ENCODE results near the gene MS4A6A.
A peak's percentile ranks its signal among the peaks of the same experiment; 100 is the strongest.

MS4A6A gene, protein sequence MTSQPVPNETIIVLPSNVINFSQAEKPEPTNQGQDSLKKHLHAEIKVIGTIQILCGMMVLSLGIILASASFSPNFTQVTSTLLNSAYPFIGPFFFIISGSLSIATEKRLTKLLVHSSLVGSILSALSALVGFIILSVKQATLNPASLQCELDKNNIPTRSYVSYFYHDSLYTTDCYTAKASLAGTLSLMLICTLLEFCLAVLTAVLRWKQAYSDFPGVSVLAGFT

DNA sequence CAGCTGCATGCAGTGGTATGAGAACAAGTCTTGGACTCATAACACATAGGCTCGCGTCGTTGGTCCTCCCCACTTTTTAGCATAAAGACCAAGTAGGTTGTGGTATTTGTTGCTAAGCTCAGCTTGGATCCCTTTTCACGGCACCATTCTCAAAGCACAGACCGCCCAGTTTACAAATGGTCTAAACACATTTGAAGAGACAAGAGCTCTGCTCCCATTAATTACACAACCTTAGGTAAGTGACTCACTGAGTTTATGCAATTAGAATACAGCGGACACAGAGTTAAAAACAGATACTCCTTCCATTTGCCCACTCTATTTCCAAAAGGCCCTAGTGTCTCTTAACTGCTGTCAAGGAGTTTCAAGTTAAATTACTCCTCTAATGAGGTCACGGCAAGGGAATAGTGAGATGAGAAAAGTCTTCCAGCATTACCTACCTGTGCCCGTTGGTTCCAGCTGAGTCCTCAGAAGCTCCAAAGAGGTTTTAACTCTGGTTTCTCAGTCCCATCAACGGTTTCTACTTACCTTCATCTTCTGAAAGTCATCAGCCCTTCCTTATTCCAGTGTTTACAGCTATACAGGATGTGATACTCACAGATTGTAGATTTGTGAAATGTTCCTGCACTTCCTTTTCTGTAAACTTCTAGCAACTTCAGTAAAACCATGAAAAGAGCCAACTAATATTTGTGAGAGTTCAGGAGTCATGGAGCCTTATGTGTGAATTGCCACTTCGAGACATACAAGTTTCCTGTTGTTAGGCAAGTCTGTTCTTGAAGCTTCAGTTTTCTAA, at the start of gene MS4A6A:
TSS of gene MS4A6A (minus strand) at position 543 of the 790 bp plus-strand sequence. CDS start 1,356 bp downstream, outside the sequence.
- H3K9ac ChIP-seq (ENCODE audit: low read length in 2 of 2), result no peak within 1 kb of the TSS
- no peaks in the 10 kb centered on the region for H3K36me3 ChIP-seq (ENCODE audit: control insufficient read depth in 2 of 2, insufficient read depth in 2 of 2, low read length in 2 of 2)
- H3K4me3 ChIP-seq (ENCODE audit: low read length in 2 of 2), result peak within 1 kb of the TSS in 1 of 2 donors; percentile 31
- H3K27me3 ChIP-seq (ENCODE audit: control insufficient read depth in 1 of 2, insufficient read depth in 2 of 2, low read length in 2 of 2), result no peaks in the 10 kb centered on the region
- no peaks in the 10 kb centered on the region for H3K9me3 ChIP-seq (ENCODE audit: control insufficient read depth in 2 of 2, low read length in 2 of 2)
- H3K27ac ChIP-seq (ENCODE audit: low read length), result no peak within 1 kb of the TSS
- no peaks in the 10 kb centered on the region for H3K4me1 ChIP-seq (ENCODE audit: control insufficient read depth, insufficient read depth, low read length)

DNA sequence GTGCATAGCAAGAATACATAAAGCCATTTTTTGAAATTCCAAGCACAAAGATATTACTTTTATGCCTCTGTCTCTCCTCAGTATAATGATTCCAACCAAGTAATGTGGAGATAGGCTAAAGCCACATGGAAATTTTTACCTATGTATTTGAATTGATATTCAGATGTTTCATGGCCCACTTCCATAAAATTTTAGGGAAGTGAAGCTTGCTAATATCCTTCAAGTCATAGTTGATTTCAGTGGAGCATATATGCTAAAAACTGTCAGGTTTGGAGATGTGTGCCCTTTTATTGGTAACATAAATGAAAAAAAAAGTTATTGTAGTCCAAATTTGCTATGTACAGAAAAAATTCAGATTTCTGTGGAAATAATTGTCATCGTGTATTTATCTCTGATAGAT, 47.8 kb upstream of the MS4A6A start:
- H3K9ac ChIP-seq (ENCODE audit: low read length in 2 of 2), result no peak overlapping the region
- no peaks in the 10 kb centered on the region for H3K9me3 ChIP-seq (ENCODE audit: control insufficient read depth in 2 of 2, low read length in 2 of 2)
- no peaks in the 10 kb centered on the region for H3K36me3 ChIP-seq (ENCODE audit: control insufficient read depth in 2 of 2, insufficient read depth in 2 of 2, low read length in 2 of 2)
- H3K27me3 ChIP-seq (ENCODE audit: control insufficient read depth in 1 of 2, insufficient read depth in 2 of 2, low read length in 2 of 2), result no peaks in the 10 kb centered on the region
- H3K4me3 ChIP-seq (ENCODE audit: low read length in 2 of 2), result no peak overlapping the region
- no peaks in the 10 kb centered on the region for H3K4me1 ChIP-seq (ENCODE audit: control insufficient read depth, insufficient read depth, low read length)
- H3K27ac ChIP-seq (ENCODE audit: low read length), result no peak overlapping the region

DNA sequence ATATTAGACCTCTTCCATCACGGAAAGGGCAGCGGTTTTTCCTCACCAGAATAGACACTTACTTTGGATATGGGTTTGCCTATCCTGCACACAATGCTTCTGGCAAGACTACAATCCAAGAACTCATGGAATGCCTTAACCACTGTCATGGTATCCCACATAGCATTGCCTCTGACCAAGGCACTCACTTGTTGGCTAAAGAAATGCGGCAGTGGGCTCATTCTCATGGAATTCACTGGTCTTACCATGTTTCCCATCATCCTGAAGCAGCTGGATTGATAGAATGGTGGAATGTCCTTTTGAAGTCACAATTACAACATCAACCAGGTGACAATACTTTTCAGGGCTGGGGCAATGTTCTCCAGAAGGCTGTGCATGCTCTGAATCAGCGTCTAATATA, 39.3 kb upstream of the MS4A6A start:
- no peaks in the 10 kb centered on the region for H3K27me3 ChIP-seq (ENCODE audit: control insufficient read depth in 1 of 2, insufficient read depth in 2 of 2, low read length in 2 of 2)

DNA sequence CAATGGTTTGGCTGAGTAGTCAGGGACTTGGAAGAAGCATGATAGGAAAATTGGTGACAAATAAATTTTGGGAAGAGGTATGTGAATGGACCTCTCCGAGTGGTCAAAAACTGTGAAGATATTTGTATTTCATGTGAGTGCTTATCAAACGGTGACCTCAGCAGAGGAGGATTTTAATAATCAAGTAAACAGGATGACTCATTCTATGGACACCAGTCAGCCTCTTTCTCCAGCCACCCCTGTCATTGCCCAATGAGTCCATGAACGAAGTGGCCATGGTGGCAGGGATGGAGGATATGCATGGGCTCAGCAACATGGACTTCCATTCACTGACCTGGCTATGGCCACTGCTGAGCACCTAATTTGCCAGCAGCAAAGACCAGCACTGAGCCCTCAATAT, 38.8 kb upstream of the MS4A6A start:
- H3K9me3 ChIP-seq (ENCODE audit: control insufficient read depth in 2 of 2, low read length in 2 of 2), result no peaks in the 10 kb centered on the region
- H3K36me3 ChIP-seq (ENCODE audit: control insufficient read depth in 2 of 2, insufficient read depth in 2 of 2, low read length in 2 of 2), result no peaks in the 10 kb centered on the region
- no peak overlapping the region for H3K9ac ChIP-seq (ENCODE audit: low read length in 2 of 2)
- no peaks in the 10 kb centered on the region for H3K27me3 ChIP-seq (ENCODE audit: control insufficient read depth in 1 of 2, insufficient read depth in 2 of 2, low read length in 2 of 2)
- no peaks in the 10 kb centered on the region for H3K4me1 ChIP-seq (ENCODE audit: control insufficient read depth, insufficient read depth, low read length)
- no peak overlapping the region for H3K4me3 ChIP-seq (ENCODE audit: low read length in 2 of 2)
- no peak overlapping the region for H3K27ac ChIP-seq (ENCODE audit: low read length)

More for the DNA sequence above, 39.3 kb upstream of the MS4A6A start:
- Histone ChIP-seq H3K9me3 (ENCODE audit: control insufficient read depth in 2 of 2, low read length in 2 of 2) (no peaks in the 10 kb centered on the region), H3K27ac (ENCODE audit: low read length) (no peak overlapping the region), H3K9ac (ENCODE audit: low read length in 2 of 2) (no peak overlapping the region), H3K36me3 (ENCODE audit: control insufficient read depth in 2 of 2, insufficient read depth in 2 of 2, low read length in 2 of 2) (no peaks in the 10 kb centered on the region), H3K4me1 (ENCODE audit: control insufficient read depth, insufficient read depth, low read length) (no peaks in the 10 kb centered on the region), H3K4me3 (ENCODE audit: low read length in 2 of 2) (no peak overlapping the region)

DNA sequence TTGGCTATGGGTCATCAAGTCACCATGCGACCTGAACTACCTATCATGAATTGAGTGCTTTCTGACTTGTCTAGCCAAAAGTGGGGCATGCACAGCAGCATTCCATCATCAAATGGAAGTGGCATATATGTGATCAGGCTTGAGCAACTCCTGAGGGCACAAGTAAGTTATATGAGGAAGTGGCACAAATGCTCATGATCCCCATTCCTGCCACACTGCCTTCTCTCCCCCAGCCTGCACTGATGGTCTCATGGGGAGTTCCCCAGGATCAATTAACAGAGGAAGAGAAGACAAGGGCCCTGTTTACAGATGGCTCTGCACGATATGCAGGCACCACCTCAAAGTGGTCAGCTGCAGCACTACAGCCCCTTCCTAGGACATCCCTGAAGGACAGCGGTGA, 38.3 kb upstream of the MS4A6A start:
- H3K4me1 ChIP-seq (ENCODE audit: control insufficient read depth, insufficient read depth, low read length), result no peaks in the 10 kb centered on the region
- H3K4me3 ChIP-seq (ENCODE audit: low read length in 2 of 2), result no peak overlapping the region

DNA sequence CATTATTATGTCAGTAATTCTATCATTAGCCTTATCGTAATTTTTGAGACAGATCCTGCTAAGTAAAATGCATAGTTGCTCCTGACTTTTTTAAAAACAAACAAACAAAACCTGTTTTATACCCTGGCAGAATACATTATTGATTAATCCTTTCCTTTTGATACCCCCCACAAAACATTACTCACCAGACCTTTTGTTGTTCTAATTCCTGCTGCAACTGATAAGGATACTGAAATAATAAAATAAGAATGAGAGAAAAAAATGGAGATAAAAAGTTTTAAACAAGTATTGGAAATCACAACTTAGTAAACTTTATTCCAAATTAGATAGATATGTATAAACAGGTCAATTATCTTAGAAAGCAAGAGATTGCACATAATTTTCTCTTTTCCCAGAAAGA, 31.5 kb upstream of the MS4A6A start:
- Histone ChIP-seq H3K4me3 (ENCODE audit: low read length in 2 of 2) (no peak overlapping the region), H3K27ac (ENCODE audit: low read length) (no peak overlapping the region), H3K27me3 (ENCODE audit: control insufficient read depth in 1 of 2, insufficient read depth in 2 of 2, low read length in 2 of 2) (no peaks in the 10 kb centered on the region), H3K9me3 (ENCODE audit: control insufficient read depth in 2 of 2, low read length in 2 of 2) (no peaks in the 10 kb centered on the region), H3K4me1 (ENCODE audit: control insufficient read depth, insufficient read depth, low read length) (no peaks in the 10 kb centered on the region), H3K9ac (ENCODE audit: low read length in 2 of 2) (no peak overlapping the region), H3K36me3 (ENCODE audit: control insufficient read depth in 2 of 2, insufficient read depth in 2 of 2, low read length in 2 of 2) (no peaks in the 10 kb centered on the region)

More for the DNA sequence above, 38.3 kb upstream of the MS4A6A start:
- H3K27me3 ChIP-seq (ENCODE audit: control insufficient read depth in 1 of 2, insufficient read depth in 2 of 2, low read length in 2 of 2), result no peaks in the 10 kb centered on the region
- no peaks in the 10 kb centered on the region for H3K36me3 ChIP-seq (ENCODE audit: control insufficient read depth in 2 of 2, insufficient read depth in 2 of 2, low read length in 2 of 2)
- H3K9me3 ChIP-seq (ENCODE audit: control insufficient read depth in 2 of 2, low read length in 2 of 2), result no peaks in the 10 kb centered on the region
- H3K9ac ChIP-seq (ENCODE audit: low read length in 2 of 2), result no peak overlapping the region
- no peak overlapping the region for H3K27ac ChIP-seq (ENCODE audit: low read length)

DNA sequence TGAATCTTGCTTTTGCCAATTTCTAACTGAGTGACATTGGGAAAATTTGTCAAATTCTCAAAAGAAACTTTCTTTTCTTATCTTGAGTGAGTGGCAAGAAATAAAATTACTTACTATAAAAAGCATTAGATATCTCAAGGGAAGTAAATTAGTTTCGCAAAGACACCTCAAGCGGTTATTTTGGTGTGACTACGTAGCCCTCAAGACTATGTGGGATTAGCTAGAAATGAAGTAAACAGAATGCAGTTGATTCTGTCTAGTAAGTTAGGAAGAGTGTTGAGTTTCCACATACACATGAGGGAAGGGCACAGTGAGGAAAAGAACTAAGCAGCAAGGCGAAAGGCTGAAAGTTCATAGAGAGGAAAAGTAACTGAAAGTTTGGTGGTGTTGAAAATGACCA, 28.3 kb upstream of the MS4A6A start:
- no peak overlapping the region for H3K4me3 ChIP-seq (ENCODE audit: low read length in 2 of 2)
- no peak overlapping the region for H3K27ac ChIP-seq (ENCODE audit: low read length)
- no peaks in the 10 kb centered on the region for H3K36me3 ChIP-seq (ENCODE audit: control insufficient read depth in 2 of 2, insufficient read depth in 2 of 2, low read length in 2 of 2)
- H3K27me3 ChIP-seq (ENCODE audit: control insufficient read depth in 1 of 2, insufficient read depth in 2 of 2, low read length in 2 of 2), result no peaks in the 10 kb centered on the region
- no peaks in the 10 kb centered on the region for H3K4me1 ChIP-seq (ENCODE audit: control insufficient read depth, insufficient read depth, low read length)
- no peak overlapping the region for H3K9ac ChIP-seq (ENCODE audit: low read length in 2 of 2)
- no peaks in the 10 kb centered on the region for H3K9me3 ChIP-seq (ENCODE audit: control insufficient read depth in 2 of 2, low read length in 2 of 2)

DNA sequence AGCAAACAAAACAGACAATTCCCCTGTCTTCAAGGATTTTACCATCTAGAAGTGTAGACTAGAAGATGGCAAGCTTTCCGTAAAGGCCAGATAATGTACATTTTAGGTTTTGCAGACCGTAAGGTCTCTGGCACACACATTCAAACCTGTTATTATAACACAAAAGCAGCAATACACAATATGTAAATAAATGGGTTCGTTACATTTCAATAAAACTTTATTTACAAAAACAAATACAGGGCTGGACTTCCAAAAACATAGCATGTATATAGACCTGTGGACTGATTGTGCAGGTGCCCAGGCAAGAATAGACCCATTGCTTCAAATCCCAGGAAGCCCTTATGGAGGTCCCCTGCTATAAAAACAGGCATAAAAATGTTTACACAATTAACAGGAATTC, 27.1 kb upstream of the MS4A6A start:
- no peak overlapping the region for H3K27ac ChIP-seq (ENCODE audit: low read length)
- no peak overlapping the region for H3K9ac ChIP-seq (ENCODE audit: low read length in 2 of 2)
- no peaks in the 10 kb centered on the region for H3K27me3 ChIP-seq (ENCODE audit: control insufficient read depth in 1 of 2, insufficient read depth in 2 of 2, low read length in 2 of 2)
- H3K4me3 ChIP-seq (ENCODE audit: low read length in 2 of 2), result no peak overlapping the region
- no peaks in the 10 kb centered on the region for H3K36me3 ChIP-seq (ENCODE audit: control insufficient read depth in 2 of 2, insufficient read depth in 2 of 2, low read length in 2 of 2)
- no peaks in the 10 kb centered on the region for H3K4me1 ChIP-seq (ENCODE audit: control insufficient read depth, insufficient read depth, low read length)
- H3K9me3 ChIP-seq (ENCODE audit: control insufficient read depth in 2 of 2, low read length in 2 of 2), result no peaks in the 10 kb centered on the region

DNA sequence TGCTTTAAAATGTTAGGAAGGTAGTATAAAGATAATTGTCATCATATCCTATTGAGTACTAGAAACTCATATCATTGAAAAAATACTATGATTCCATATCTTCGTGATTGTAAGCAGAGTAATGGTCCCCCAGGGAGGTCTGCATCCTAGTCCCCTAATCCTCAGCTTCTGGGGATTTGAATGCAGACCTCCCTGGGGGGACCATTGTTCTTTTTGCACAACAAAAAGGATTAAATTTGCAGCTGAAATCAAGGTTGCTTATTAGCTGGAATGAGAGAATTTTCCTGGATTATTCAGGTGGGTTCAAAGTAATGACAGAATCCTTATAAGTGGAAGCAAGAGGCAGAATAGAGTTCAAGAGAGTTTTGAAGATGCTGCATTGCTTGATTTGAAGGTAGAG, 26.1 kb upstream of the MS4A6A start:
- no peak overlapping the region for H3K9ac ChIP-seq (ENCODE audit: low read length in 2 of 2)
- no peaks in the 10 kb centered on the region for H3K36me3 ChIP-seq (ENCODE audit: control insufficient read depth in 2 of 2, insufficient read depth in 2 of 2, low read length in 2 of 2)
- no peaks in the 10 kb centered on the region for H3K27me3 ChIP-seq (ENCODE audit: control insufficient read depth in 1 of 2, insufficient read depth in 2 of 2, low read length in 2 of 2)
- H3K27ac ChIP-seq (ENCODE audit: low read length), result no peak overlapping the region
- H3K9me3 ChIP-seq (ENCODE audit: control insufficient read depth in 2 of 2, low read length in 2 of 2), result no peaks in the 10 kb centered on the region
- no peak overlapping the region for H3K4me3 ChIP-seq (ENCODE audit: low read length in 2 of 2)
- H3K4me1 ChIP-seq (ENCODE audit: control insufficient read depth, insufficient read depth, low read length), result no peaks in the 10 kb centered on the region

DNA sequence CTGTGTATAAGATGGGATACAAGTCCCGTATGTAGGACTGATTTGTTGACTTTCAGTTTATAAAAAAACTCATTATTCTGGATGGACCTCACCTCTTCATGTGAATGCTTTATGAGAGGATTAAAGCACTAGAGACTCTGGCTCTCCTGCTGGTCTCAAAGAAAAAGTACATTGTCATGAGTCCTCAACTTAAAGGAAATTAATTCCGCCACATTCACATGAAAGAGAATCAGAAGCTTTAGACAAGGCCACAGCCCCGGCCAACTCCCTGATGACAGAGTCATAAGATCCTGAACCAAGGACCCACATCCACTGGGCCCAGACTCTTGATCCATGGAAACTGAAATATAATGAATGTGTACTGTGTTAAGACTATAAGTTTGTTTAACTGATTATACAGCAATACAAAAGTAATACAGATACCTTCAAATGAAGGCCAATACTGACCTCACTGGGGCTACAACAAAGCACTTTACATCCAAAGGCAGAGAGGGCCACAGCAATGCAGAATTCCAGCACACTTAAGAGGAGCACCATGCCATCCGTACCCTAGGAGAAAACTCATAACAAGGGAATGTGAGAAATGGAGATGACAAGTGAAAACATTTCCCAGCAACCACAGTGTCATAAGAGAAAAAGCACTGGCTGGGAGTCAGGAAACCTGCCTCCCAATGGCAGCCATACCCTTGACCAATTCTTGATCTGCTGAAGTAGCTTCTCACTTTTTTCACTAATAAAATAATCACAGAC, 25.4 kb upstream of the MS4A6A start:
- no peak overlapping the region for H3K9ac ChIP-seq (ENCODE audit: low read length in 2 of 2)
- H3K4me1 ChIP-seq (ENCODE audit: control insufficient read depth, insufficient read depth, low read length), result no peaks in the 10 kb centered on the region
- H3K27ac ChIP-seq (ENCODE audit: low read length), result no peak overlapping the region
- no peaks in the 10 kb centered on the region for H3K9me3 ChIP-seq (ENCODE audit: control insufficient read depth in 2 of 2, low read length in 2 of 2)
- no peak overlapping the region for H3K4me3 ChIP-seq (ENCODE audit: low read length in 2 of 2)
- no peaks in the 10 kb centered on the region for H3K27me3 ChIP-seq (ENCODE audit: control insufficient read depth in 1 of 2, insufficient read depth in 2 of 2, low read length in 2 of 2)
- H3K36me3 ChIP-seq (ENCODE audit: control insufficient read depth in 2 of 2, insufficient read depth in 2 of 2, low read length in 2 of 2), result no peaks in the 10 kb centered on the region

Measured in stomach smooth muscle (tissue), 2 donors.